ENCODE measurements around the gene ATIC. TPM values are rescaled to one million over a fixed set of nuclear protein-coding genes. Genes with fewer than 3 reads are reported as not detected.
"Not testable (repeated sequence)": the region's sequence is repeated elsewhere in the genome, so short reads cannot be mapped to it uniquely, and the experiment has no call there.

Gene ATIC
- total RNA-seq, 1 experiment from 2014 or later, result 81.8 TPM

DNA sequence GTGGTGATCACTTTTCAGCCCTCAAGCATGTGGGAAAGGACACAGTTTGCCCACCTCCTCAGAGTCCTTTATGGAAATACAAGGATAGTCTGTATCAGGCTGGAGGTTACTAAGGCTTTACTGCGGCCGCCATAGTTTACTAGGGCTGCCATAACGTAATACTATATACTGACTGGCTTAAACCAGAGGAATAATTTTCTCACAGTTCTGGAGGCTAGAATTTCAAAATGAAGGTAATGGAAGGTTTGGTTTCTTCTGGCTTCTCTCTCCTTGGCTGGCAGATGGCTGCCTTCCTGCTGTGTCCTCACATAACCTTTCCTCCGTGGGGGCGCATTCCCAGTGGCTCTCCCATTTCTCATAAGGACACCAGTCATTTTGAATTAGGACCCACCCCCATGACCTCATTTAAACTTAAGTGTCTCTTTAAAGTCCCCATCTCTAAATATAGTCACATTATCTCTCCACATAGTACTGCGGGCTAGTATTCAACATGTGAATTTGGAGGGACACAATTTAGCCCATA lies 12.5 kb upstream of the ATIC start:
- H3K4me3 ChIP-seq, result no peak overlapping the region

DNA sequence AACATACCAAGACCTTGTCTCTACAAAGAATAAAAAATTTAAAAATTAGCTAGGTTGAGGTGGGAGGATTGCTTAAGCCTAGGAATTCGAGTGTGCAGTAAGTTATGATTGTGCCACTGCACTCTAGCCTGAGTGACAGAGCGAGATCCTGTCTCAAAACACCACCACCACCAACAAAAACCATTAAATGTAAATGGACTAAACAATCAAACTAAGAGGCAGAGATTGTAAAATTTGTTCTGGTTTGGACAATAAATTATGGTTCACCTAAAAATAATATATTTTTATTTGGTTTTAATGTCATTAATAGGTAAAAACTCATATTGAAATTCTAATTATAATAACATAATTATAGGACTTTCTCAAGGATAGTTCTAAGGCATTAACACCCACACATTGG lies 9.9 kb upstream of the ATIC start:
- H3K9me3 ChIP-seq, result peaks cover 4% of the 10 kb centered on the region; the same call in 1 of the 2 replicates
- H3K36me3 ChIP-seq, result no peaks in the 10 kb centered on the region

More for the DNA sequence above, 12.5 kb upstream of the ATIC start:
- DNase-seq, result no peak
- Histone ChIP-seq H3K36me3 (no peaks in the 10 kb centered on the region), H3K9me3 (peaks cover 4% of the 10 kb centered on the region; the same call in 1 of the 2 replicates), H3K27me3 (no peaks in the 10 kb centered on the region)

DNA sequence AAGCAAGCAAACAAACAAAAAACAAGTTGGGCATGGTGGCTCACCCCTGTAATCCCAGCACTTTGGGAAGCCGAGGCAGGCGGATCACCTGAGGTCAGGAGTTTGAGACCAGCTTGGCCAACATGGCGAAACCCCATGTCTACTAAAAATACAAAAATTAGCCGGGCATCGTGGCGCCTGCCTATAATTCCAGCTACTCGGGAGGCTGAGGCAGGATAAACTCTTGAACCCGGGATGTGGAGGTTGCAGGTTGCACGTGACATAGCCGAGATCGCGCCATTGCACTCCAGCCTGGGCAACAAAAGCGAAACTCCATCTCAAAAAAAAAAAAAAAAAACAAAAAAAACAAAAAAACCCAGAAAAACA lies 617 bp upstream of the ATIC start:
- DNase-seq, result not testable (repeated sequence)
- H3K36me3 ChIP-seq, result peaks cover 30% of the 10 kb centered on the region

More for the DNA sequence above, 9.9 kb upstream of the ATIC start:
- no peak for DNase-seq
- Histone ChIP-seq H3K4me3 (no peak overlapping the region), H3K27me3 (no peaks in the 10 kb centered on the region)

DNA sequence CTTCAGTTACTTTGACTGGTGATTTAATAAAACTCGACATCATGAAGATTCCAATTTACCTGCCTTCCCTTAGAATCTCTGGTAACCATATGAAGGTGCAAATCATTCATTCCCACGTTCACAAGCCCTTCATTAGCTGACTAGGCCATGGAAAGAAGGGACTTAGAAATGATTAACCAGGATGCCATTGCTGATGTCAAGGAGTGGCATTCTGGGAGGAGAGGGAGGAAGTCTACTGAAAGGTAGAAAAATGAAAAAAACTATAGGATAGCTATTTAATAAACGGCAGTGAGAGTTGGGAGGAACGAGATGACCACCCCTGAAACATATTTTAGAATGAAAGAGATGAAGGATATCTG lies 1.4 kb downstream of the ATIC start:
- peaks cover 50% of the 10 kb centered on the region for H3K36me3 ChIP-seq
- no peaks in the 10 kb centered on the region for H3K27me3 ChIP-seq
- H3K4me3 ChIP-seq, result peak overlapping the region; percentile 66
- no peaks in the 10 kb centered on the region for H3K9me3 ChIP-seq
- no peak for DNase-seq

More for the DNA sequence above, 617 bp upstream of the ATIC start:
- peak overlapping the region; percentile 66 for H3K4me3 ChIP-seq
- H3K27me3 ChIP-seq, H3K9me3 ChIP-seq: not testable (repeated sequence)

DNA sequence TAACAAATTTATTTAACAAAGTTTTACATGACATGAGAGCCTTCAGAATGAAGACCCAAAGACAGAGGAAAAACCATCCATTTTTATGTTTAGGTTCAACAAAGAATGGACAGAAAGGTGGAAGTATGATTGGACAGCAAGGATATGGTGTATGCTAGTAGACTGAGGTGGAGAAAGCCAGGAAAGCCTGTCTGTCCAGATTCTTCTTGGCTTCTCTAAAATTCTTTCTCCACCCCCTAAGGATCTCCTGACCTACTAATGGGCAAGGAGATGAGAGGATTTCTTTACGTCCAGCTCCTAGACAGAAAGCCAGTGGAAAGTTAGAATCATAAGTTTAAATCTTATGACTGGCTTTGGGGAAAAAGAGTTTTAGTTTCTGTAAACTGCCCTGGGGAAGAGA lies 3.0 kb downstream of the ATIC start:
- H3K9me3 ChIP-seq, result no peaks in the 10 kb centered on the region
- DNase-seq, result no peak
- H3K36me3 ChIP-seq, result peaks cover 64% of the 10 kb centered on the region
- no peaks in the 10 kb centered on the region for H3K27me3 ChIP-seq
- H3K4me3 ChIP-seq, result no peak overlapping the region

DNA sequence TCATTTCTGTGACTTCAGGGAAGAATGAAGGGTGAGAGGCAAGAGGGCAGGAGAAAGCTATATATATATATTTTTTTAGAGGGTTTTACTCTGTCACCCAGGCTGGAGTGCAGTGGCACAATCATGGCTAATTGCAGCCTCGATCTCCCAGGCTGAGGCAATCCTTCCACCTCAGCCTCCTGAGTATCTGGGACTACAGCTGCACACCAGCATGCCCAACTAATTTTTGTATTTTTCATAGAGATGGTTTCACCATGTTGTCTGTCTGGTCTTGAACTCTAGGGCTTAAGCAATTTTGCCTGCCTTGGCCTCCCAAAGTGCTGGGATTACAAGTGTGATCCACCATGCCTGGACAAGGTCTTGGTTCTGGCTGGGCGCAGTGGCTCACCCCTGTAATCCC lies 3.4 kb downstream of the ATIC start:
- Histone ChIP-seq H3K36me3 (peaks cover 68% of the 10 kb centered on the region), H3K9me3 (no peaks in the 10 kb centered on the region), H3K27me3 (no peaks in the 10 kb centered on the region), H3K4me3 (no peak overlapping the region)
- DNase-seq, result no peak

DNA sequence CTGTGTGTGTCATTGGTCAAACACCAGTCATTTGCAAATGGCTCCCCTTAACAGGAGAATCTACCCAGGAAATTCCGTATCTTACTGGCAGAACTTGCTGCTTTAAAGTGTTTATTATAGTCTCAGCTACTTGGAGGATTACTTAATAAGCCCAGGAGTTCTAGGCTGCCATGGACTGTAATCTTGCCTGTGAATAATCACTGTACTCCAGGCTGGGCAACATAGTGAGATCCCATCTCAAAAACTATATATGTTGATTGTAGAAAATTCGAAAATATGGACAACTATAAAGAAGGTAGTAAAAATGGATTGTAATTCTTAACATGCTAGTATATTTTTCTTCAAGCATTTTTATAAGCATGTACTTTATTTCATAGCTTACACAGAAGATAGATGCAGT lies 4.5 kb downstream of the ATIC start:
- Histone ChIP-seq H3K9me3 (no peaks in the 10 kb centered on the region), H3K4me3 (no peak overlapping the region), H3K27me3 (no peaks in the 10 kb centered on the region), H3K36me3 (peaks cover 79% of the 10 kb centered on the region)
- DNase-seq, result no peak

DNA sequence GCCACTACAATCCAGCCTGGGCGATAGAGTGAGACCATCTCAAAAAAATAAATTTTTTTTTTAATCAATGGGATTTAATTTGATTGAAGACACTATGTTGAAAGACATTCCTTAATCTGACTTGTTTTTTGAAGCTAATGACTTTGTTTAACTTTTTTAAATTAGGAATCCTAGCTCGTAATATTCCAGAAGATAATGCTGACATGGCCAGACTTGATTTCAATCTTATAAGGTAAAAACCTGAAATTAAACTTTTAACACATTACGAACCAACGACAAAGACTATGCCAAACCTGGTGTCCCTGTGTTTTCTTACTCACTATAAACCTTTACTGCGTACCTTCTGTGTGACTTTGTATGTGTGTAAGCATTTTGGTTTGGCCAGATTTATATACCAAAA lies 7.6 kb downstream of the ATIC start:
- no peaks in the 10 kb centered on the region for H3K9me3 ChIP-seq
- peaks cover 87% of the 10 kb centered on the region for H3K36me3 ChIP-seq
- H3K4me3 ChIP-seq, result no peak overlapping the region
- H3K27me3 ChIP-seq, result no peaks in the 10 kb centered on the region
- no peak for DNase-seq

DNA sequence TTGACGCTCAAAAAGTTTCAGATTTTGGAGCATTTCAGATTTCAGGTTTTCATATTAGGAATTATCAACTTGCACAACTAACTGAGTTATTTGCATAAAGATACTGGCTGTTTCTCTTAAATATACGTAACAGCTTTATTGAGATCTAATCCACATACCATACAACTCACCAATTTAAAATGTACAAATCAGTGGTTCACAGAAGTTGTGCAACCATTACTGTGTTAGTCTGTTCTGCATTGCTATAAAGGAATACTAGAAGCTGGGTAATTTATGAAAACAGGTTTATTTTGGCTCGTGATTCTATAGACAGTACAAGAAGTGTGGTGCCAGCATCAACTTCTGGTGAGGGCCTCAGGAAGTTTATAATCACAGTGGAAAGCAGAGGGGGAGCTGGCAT lies 8.2 kb downstream of the ATIC start:
- no peaks in the 10 kb centered on the region for H3K27me3 ChIP-seq
- DNase-seq, result no peak
- H3K36me3 ChIP-seq, result peaks cover 86% of the 10 kb centered on the region
- no peak overlapping the region for H3K4me3 ChIP-seq
- no peaks in the 10 kb centered on the region for H3K9me3 ChIP-seq

DNA sequence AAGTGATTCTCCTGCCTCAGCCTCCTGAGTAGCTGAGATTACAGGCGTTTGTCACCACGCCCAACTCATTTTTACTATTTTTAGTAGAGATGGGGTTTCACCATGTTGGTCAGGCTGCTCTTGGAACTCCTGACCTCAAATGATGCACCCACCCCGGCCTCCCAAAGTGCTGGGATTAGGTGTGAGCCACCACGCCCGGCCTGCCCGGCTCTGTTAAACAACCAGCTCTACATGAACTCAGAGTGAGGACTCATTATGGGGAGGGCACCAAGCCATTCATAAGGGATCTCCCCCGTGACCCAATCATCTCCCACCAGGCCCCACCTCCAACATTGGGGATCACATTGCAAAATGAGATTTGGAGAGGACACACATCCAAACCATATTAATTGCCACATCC lies 8.8 kb downstream of the ATIC start:
- Histone ChIP-seq H3K9me3 (no peaks in the 10 kb centered on the region), H3K36me3 (peaks cover 89% of the 10 kb centered on the region), H3K27me3 (no peaks in the 10 kb centered on the region), H3K4me3 (no peak overlapping the region)
- no peak for DNase-seq

DNA sequence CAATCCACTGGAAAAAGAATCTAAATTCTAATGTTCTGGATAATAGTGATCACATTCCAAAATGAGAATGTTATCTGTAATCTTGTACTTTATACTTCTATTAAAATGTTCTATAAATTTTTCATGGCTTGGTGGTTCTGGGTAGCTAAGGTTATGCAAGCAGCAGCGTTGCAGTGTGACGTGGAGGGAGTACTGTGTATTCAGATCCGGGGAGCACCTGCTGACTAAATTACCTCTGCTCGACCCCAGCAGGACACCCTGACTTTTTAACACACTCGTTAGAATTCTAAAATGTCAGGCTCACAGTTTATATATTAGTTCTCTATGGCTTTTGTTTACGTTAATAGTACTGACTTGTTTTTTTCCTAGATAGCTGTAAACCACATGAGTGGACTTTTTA lies 13.0 kb downstream of the ATIC start:
- Histone ChIP-seq H3K9me3 (no peaks in the 10 kb centered on the region), H3K36me3 (peaks cover 85% of the 10 kb centered on the region), H3K4me3 (no peak overlapping the region), H3K27me3 (no peaks in the 10 kb centered on the region)
- no peak for DNase-seq

DNA sequence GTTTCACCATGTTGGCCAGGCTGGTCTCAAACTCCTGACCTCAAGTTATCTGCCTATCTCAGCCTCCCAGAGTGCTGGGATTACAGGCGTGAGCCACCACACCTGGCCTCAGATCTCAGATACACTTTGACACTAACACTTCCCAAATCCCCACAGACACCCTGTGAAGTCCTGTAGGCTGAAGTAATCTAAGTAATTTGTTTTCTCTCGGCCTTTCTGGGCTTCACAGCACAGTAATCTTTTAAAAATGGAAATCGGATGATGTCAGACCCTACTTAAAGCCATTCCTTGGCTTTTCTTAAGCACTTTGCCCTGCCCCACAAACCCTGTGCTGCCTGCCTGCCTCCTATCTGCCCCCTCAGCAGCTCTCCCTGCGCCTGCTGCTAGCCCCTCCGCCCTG lies 16.2 kb downstream of the ATIC start:
- H3K4me3 ChIP-seq, result no peak overlapping the region
- H3K9me3 ChIP-seq, result no peaks in the 10 kb centered on the region
- H3K36me3 ChIP-seq, result peaks cover 86% of the 10 kb centered on the region

DNA sequence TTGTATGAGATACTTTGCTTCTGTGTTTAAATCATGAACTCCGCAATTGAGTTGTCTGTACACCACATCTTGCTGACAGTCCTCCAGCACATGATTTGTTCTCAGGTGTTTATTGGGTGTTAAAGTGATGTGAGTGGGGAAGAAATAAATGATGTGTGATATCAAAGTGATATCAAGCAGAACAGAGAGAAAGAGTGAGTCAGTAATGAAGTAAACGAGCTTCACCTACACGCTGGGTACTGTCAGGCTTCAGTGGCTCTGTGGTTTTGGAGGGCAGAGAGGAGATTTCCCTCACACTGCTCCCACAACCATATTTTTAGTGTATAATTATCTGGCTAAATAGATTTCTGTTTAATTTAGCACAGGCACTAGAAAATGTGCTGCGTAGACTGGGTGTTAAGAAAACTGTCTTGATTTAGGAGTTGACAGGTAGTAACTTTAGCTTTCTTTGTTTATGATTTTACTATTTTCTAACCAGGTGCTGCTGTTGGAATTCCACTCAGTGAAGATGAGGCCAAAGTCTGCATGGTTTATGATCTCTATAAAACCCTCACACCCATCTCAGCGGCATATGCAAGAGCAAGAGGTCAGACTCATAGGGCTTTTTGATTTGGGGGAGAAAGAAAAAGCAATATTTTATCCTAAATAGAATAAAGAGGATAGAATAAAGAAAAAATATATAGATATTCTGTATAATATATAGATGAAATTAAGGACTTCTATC lies 21.2 kb downstream of the ATIC start:
- Histone ChIP-seq H3K36me3 (peaks cover 80% of the 10 kb centered on the region), H3K27me3 (no peaks in the 10 kb centered on the region), H3K9me3 (no peaks in the 10 kb centered on the region), H3K4me3 (no peak overlapping the region)
- DNase-seq, result no peak

More for the DNA sequence above, 16.2 kb downstream of the ATIC start:
- H3K27me3 ChIP-seq, result no peaks in the 10 kb centered on the region
- DNase-seq, result no peak

DNA sequence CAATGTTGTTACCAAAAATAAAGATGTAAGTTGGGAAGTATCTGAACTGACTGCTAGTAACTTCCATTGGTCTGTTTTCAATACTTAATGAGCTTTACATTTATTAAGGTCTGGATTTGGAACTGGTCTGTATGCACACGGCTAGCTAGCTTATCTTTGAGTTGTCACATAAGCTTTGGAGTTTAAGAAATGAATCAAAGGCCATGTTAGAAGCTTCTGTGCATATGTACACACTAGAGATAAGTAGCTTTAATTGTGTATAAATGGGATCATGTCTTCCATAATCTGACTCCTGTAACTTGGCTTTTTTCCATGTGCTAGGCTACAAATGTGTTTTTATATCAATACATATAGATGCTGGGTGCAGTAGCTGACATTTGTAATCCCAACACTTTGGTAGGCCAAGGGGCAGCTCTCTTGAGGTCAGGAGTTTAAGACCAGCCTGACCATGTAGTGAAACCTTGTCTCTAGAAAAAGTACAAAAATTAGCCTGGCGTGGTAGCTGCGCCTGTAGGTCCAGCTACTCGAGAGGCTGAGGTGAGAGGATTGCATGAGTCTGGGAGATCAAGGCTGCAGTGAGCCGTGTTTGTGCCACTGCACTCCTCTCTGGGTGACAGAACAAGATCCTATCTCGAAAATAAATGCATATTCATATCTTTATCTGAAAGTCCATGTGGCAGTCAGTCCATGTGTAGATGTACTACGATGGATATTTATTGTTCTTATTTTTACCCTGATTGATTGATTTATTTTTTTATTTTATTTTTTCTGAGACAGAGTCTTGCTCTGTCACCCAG lies 27.2 kb downstream of the ATIC start:
- peaks cover 90% of the 10 kb centered on the region for H3K36me3 ChIP-seq
- H3K9me3 ChIP-seq, result no peaks in the 10 kb centered on the region
- H3K27me3 ChIP-seq, result no peaks in the 10 kb centered on the region

DNA sequence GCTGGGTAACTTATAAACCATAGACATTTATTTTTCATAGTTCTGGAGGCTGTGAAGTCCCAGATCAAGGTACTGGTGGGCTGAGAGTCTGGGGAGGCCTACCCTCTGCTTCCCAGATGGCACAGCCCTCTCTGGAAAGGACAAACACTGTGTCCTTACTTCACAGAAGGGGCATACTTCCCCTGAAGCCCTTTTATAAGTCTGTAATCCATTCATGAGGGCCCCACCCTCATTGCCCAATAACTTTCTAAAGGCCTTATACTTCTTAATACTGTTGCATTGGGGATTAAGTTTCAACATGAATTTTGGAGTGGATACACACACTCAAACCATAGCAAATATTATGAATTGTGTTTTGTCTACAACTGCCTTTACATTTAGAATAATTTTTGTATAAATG lies 36.0 kb downstream of the ATIC start:
- Histone ChIP-seq H3K4me3 (no peak overlapping the region), H3K36me3 (peaks cover 77% of the 10 kb centered on the region), H3K9me3 (no peaks in the 10 kb centered on the region), H3K27me3 (no peaks in the 10 kb centered on the region)
- no peak for DNase-seq

More for the DNA sequence above, 27.2 kb downstream of the ATIC start:
- DNase-seq, result no peak
- no peak overlapping the region for H3K4me3 ChIP-seq

DNA sequence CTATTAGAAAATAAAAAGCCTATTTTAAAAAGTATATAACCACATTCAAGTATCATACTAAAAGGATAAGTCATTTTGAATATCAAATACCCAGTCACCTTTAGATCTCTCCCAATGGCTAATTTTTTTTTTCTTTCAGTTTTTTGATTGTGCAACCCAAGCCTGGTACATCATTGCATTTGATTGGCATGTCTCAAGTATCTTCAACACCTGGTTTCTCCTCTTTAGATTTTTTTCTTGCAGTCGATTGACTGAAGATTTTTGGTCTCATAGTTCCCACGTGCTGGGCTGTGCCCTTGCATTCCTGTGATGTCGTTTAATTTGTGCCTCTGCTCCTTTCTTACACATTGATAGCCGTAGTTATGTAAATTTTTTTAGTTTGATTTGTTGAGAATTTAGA lies 40.7 kb downstream of the ATIC start:
- DNase-seq, result no peak
- Histone ChIP-seq H3K9me3 (no peaks in the 10 kb centered on the region), H3K4me3 (no peak overlapping the region), H3K36me3 (peaks cover 46% of the 10 kb centered on the region), H3K27me3 (no peaks in the 10 kb centered on the region)

DNA sequence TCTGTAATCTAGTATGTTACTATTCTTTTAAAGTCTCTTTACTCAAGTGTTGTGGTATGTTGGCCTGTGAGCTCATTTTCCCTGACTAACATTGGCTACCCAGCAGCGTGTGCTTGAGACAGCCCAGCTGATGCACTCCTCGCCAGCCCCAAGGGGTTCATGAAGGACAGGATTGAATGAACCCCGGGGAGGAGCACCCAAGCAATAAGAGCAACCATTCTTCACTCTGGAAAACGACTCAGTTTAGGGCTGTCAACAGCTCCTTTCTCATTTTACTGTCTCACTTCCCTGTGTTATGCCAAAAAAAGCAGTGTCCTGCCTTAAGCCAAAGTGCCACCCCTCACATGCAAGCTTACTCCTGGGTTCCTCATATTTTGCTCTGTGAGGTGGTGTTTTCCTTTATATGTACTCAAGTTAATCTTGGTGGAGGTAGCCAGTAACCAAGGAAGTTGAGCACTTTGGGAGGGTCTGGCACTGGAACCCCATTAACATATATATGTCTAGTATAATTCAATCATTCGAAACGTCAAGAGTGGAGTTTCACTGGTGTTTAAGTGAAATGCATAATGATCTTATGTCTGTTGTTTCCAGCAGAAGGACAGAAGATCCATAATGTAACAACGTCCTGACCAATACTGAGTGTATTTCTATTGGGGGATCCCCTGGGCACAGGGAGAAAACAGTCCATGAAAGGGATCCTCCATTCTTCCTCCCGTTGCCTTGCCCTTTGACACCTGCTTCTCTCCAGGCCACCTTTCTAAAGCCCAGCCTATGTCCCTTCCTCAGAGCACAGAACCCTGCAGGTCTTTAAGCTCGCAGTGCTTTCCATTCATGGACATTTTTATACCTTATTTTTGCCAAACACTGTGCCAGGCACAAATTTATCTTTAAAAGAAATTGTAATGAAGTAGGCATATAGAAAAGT lies 43.2 kb downstream of the ATIC start:
- no peak overlapping the region for H3K4me3 ChIP-seq
- no peaks in the 10 kb centered on the region for H3K9me3 ChIP-seq
- DNase-seq, result no peak
- peaks cover 38% of the 10 kb centered on the region for H3K36me3 ChIP-seq
- no peaks in the 10 kb centered on the region for H3K27me3 ChIP-seq
